HG03342 (cell line): Measurements from ENCODE around the gene KMT2C.
"Not testable (repeated sequence)": the region's sequence is repeated elsewhere in the genome, so short reads cannot be mapped to it uniquely, and the experiment has no call there.

Source experiments
- ATAC-seq: cut with Tn5 transposase; IDR thresholded peaks from one replicate; pipeline ENCODE4 v1.9.1; 2021; ENCODE audit warnings: mild to moderate bottlenecking, moderate library complexity; ENCODE audit not compliant: unreplicated experiment

Gene KMT2C

DNA sequence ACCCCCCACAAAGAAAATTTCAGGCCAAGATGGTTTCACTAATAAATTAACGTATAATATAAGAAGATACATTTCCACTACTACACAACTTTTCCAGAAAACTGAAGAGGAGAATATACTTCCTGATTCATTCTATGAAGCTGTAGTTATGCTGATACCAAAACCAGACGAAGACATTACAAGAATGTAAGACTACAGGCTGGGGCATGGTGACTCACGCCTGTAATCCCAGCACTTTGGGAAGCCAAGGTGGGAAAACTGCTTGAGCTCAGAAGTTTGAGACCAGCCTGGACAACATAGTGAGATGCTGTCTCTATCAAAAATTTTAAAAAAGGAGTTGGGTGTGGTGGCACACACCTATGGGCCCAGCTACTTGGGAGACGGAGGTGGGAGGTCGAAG, 201.4 kb downstream of the KMT2C start:
- not testable (repeated sequence) for ATAC-seq

- no peak for ATAC-seq
Measured at GRCh38 chr7:152231089-152231488, 204.7 kb downstream of the KMT2C start.

DNA sequence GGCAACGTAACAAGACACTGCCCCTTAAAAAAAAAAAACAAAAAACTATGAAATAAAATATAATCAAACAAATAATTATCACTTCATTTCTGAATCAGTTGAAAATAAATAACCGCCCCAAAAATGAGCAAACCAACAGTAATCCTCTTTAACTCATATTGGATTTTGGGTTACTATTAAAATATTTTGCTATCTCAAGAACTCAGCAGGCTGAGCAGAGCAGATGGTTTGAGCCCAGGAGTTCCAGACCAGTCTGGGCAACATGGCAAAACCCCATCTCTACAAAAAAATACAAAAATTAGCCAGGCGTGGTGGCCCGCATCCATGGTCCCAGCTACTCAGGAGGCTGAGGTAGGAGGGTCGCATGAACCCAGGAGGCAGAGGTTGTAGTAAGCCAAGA, 216.2 kb downstream of the KMT2C start:
- not testable (repeated sequence) for ATAC-seq

DNA sequence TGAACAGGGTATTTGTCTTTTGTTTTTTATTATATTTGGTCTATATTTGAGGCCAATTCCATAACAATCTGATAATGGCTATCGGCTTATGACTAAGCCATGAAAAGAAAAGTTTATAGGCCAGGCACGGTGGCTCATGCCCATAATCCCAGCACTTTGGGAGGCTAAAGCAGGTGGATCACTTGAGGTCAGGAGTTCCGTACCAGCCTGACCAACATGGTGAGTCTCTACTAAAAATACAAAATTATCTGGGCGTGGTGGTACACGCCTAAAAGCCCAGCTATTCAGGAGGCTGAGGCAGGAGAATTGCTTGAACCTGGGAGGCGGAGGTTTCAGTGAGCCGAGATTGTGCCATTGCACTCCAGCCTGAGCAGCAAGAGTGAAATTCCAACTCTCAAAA, 227.0 kb downstream of the KMT2C start:
- not testable (repeated sequence) for ATAC-seq

GRCh38 chr7:152204417-152204816, 231.4 kb downstream of the KMT2C start:
- ATAC-seq: not testable (repeated sequence)

DNA sequence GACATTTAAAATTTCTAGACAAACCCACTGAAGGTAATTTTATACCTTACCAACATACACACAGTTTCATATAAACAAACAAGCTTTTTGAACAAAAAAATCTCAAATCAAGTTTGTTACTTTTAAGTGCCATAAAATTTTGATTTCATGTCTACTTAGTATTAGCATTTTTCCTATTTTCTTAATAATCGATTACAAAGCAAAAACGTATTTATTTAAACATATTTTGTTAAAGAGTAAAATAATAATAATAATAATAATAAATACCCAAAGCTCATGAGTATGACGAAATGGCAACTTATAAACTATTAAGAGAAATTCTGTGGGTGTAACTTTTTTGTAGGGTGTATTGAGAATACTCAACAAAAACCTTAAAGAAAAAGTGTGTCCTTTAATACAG, 232.7 kb downstream of the KMT2C start:
- ATAC-seq: no peak

DNA sequence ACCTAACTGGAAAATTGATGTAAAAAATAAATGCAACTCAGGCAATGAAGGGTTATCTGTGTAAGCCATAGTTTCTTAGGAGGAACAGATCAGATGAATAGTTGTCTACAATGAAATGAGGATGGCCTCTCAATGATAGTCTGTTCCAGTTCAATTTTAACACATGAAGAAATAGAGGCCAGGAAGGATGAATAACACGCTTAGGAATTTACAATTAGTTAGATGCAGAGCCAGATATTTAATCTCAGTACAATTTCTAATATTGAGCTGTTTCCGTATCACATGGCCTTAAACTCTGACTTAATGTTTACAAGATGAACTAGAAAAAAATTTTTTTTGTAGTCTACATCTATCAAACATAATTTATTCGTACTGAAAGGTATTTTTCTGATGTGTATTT, 233.7 kb downstream of the KMT2C start:
- ATAC-seq: no peak

- ATAC-seq: no peak
Measured at GRCh38 chr7:152200395-152200794, 235.4 kb downstream of the KMT2C start.

GRCh38 chr7:152196391-152196790, 239.4 kb downstream of the KMT2C start:
- ATAC-seq: no peak

GRCh38 chr7:152193880-152194279, 241.9 kb downstream of the KMT2C start:
- ATAC-seq: no peak

- ATAC-seq: no peak
Measured at GRCh38 chr7:152189061-152189460, 246.7 kb downstream of the KMT2C start.

DNA sequence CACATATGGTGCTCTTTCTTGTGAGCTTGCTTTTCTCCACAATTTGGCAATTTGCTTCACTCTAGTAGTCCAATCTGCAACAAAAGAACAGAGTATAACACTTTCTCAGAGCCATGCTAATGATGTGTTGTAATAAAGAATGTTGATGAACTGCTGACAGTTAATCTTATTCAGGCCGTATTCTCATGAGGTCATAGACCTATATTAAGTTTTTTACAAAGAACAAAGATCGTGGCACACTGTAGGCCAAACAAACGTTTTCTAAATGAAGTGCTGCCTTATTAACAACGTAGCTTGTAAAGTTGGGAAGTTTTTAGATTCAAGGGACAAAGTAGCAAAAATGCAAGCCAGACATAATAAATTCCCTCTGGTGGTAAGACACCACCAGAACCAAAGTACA, 250.2 kb downstream of the KMT2C start:
- ATAC-seq: no peak

- no peak for ATAC-seq
Measured at GRCh38 chr7:152180587-152180986, 255.2 kb downstream of the KMT2C start.

GRCh38 chr7:152180048-152180447, 255.8 kb downstream of the KMT2C start:
- no peak for ATAC-seq

- no peak for ATAC-seq
Measured at GRCh38 chr7:152178405-152179058, 257.3 kb downstream of the KMT2C start.

- no peak for ATAC-seq
Measured at GRCh38 chr7:152177681-152178404, 258.0 kb downstream of the KMT2C start.

DNA sequence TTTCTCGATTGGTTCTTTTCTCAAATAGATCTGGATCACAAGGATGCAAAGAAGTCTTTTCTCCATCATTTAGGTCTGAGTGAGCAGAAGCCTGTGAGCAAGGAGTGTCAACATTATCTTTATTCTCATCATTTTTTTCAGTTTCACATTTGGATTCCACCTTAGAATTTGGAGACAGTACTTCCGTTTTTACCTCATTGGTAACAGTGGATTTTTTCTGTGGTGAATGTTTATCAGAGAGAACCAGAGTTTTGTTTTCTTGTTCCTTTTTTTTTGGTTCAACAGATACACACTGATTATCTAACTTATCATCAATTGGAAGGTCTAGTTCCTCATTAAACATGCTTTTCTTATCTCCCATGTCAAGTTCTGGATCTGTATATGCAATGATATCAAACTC, 259.0 kb downstream of the KMT2C start:
- ATAC-seq: peak; percentile 60

DNA sequence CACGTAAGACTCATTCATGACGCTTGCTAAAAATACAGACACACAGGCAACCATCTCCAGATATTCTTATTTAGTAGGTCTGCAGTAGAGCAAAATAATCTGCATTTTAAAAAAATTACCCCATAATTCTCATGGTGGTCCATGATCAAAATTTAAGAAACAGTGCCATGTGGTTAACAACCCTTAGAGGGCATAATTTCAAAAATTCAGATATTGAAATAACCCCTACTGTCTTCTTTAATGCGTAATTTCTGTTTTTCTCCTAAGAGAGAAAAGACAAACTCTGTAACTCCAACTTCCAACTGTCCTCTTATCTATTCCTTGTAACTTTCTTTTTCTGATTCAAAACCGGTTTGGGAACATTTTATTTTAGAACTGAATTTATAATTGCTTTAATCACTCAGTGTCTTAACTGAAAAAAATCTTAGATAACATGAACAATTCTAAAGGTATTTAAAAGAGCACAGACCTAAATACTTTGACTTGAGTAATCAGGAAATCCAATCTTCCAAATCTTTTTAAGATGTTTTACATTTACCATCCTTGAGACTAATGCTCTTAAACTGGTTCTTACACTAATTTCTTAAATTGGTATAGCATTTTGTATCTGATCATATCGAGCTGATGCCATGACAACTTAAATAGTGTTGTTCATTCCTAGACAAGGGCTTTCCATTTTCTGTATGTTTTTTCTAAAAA, 262.3 kb downstream of the KMT2C start:
- no peak for ATAC-seq

DNA sequence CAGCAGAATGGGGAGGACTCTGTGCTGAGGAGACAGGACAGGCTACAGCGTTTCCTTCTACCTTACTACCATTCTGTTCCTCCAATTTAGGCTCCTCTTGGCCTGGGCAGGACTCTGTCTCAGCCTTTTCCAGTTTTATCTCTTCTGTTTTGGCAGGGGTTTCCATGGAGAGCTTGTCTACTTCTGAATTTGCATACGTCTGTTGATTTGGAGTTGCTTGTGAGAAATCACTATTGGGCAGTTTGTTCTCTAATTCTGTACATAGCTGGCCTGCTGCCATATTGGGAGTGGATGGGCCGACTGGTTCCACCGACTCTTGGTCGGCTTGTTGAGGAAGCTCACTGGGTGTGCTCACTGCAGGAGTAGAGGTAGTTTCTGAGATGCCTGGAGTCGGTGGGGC, 273.5 kb downstream of the KMT2C start:
- no peak for ATAC-seq

- no peak for ATAC-seq
Measured at GRCh38 chr7:152161171-152161570, 274.6 kb downstream of the KMT2C start.

- peak; percentile 89 for ATAC-seq
Measured at GRCh38 chr7:152158801-152159587, 276.8 kb downstream of the KMT2C start.
